ENCODE measurements around the gene HLA-DRA. TPM values are rescaled to one million over a fixed set of nuclear protein-coding genes. Genes with fewer than 3 reads are reported as not detected.

The HLA-DRA gene
- total and polyA plus RNA-seq, 2 donors (not counting 1 experiment from before 2014, with no cell fraction given): 0.17 to 0.99 TPM

DNA sequence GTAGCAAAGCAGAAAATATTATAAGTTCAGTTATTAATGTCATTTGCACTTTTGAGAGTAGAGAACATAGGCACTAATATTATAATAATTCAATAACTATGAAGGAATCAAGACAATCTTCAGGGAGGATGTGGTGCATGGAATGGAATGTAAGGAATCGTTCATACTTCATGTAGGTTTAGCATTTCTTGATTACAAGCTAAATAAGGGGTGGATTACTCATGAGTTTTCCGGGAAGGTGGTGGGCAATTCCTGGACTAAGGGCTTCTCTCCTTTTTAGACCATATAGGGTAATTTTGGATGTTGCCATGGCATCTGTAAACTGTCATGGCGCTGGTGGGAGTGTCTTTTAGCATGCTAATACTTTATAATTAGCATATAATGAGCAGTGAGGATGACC, 23.7 kb upstream of the HLA-DRA start:
- TF ChIP-seq, protein P1, sequence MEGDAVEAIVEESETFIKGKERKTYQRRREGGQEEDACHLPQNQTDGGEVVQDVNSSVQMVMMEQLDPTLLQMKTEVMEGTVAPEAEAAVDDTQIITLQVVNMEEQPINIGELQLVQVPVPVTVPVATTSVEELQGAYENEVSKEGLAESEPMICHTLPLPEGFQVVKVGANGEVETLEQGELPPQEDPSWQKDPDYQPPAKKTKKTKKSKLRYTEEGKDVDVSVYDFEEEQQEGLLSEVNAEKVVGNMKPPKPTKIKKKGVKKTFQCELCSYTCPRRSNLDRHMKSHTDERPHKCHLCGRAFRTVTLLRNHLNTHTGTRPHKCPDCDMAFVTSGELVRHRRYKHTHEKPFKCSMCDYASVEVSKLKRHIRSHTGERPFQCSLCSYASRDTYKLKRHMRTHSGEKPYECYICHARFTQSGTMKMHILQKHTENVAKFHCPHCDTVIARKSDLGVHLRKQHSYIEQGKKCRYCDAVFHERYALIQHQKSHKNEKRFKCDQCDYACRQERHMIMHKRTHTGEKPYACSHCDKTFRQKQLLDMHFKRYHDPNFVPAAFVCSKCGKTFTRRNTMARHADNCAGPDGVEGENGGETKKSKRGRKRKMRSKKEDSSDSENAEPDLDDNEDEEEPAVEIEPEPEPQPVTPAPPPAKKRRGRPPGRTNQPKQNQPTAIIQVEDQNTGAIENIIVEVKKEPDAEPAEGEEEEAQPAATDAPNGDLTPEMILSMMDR (conservative IDR thresholded peaks at IDR 0.05 in 1 of 2, IDR thresholded peaks at IDR 0.05 in 1 of 2; ENCODE audit: low read depth in 1 of 2, low read length in 2 of 2): no peak
- no peak for TF ChIP-seq EZH2 (IDR thresholded peaks at IDR 0.05; ENCODE audit: low read length, missing control alignments)
- peak in 1 of 2 donors; percentile 60 for DNase-seq (ENCODE audit: low read depth in 2 of 2)
- H3K9me3 ChIP-seq (ENCODE audit: control insufficient read depth, insufficient read depth, low read depth, low read length): no peaks in the 10 kb centered on the region
- no peaks in the 10 kb centered on the region for H3K36me3 ChIP-seq (ENCODE audit: control insufficient read depth, insufficient read depth, low read length)
- peaks cover 16% of the 10 kb centered on the region for H3K27me3 ChIP-seq (ENCODE audit: control insufficient read depth, insufficient read depth, low read length)
- no peak overlapping the region for H3K4me2 ChIP-seq (ENCODE audit: extremely low read depth, insufficient read depth, low read length)
- no peaks in the 10 kb centered on the region for H4K20me1 ChIP-seq (ENCODE audit: control insufficient read depth, extremely low read depth, insufficient read depth, low read length)
- no peaks in the 10 kb centered on the region for H3K4me1 ChIP-seq (ENCODE audit: control insufficient read depth, extremely low read depth, insufficient read depth, low read length)
- no peak overlapping the region for H3K27ac ChIP-seq (ENCODE audit: insufficient read depth, low read length)
- no peak overlapping the region for H2AFZ ChIP-seq (ENCODE audit: low read length)
- no peaks in the 10 kb centered on the region for H3K79me2 ChIP-seq (ENCODE audit: control insufficient read depth, insufficient read depth, low read length)
- H3K4me3 ChIP-seq (replicated peaks in 1 of 4; ENCODE audit: control extremely low read depth in 1 of 4, insufficient read depth in 1 of 4, low read depth in 3 of 4, low read length in 4 of 4): no peak overlapping the region
- no peak overlapping the region for H3K9ac ChIP-seq (ENCODE audit: insufficient read depth, low read length)

GRCh38 chr6:32424589-32425300, 14.9 kb upstream of the HLA-DRA start:
- Histone ChIP-seq H3K79me2 (ENCODE audit: control insufficient read depth, insufficient read depth, low read length) (no peaks in the 10 kb centered on the region), H4K20me1 (ENCODE audit: control insufficient read depth, extremely low read depth, insufficient read depth, low read length) (no peaks in the 10 kb centered on the region), H3K4me2 (ENCODE audit: extremely low read depth, insufficient read depth, low read length) (no peak overlapping the region), H3K27me3 (ENCODE audit: control insufficient read depth, insufficient read depth, low read length) (peaks cover 9% of the 10 kb centered on the region), H3K27ac (ENCODE audit: insufficient read depth, low read length) (no peak overlapping the region), H3K9me3 (ENCODE audit: control insufficient read depth, insufficient read depth, low read depth, low read length) (no peaks in the 10 kb centered on the region), H3K4me3 (replicated peaks in 1 of 4; ENCODE audit: control extremely low read depth in 1 of 4, insufficient read depth in 1 of 4, low read depth in 3 of 4, low read length in 4 of 4) (no peak overlapping the region), H2AFZ (ENCODE audit: low read length) (no peak overlapping the region), H3K36me3 (ENCODE audit: control insufficient read depth, insufficient read depth, low read length) (no peaks in the 10 kb centered on the region), H3K4me1 (ENCODE audit: control insufficient read depth, extremely low read depth, insufficient read depth, low read length) (no peaks in the 10 kb centered on the region), H3K9ac (ENCODE audit: insufficient read depth, low read length) (no peak overlapping the region)
- TF ChIP-seq, protein P1 (conservative IDR thresholded peaks at IDR 0.05 in 1 of 2, IDR thresholded peaks at IDR 0.05 in 1 of 2; ENCODE audit: low read depth in 1 of 2, low read length in 2 of 2): no peak
- no peak for TF ChIP-seq EZH2 (IDR thresholded peaks at IDR 0.05; ENCODE audit: low read length, missing control alignments)
- no peak for DNase-seq (ENCODE audit: low read depth in 2 of 2)

DNA sequence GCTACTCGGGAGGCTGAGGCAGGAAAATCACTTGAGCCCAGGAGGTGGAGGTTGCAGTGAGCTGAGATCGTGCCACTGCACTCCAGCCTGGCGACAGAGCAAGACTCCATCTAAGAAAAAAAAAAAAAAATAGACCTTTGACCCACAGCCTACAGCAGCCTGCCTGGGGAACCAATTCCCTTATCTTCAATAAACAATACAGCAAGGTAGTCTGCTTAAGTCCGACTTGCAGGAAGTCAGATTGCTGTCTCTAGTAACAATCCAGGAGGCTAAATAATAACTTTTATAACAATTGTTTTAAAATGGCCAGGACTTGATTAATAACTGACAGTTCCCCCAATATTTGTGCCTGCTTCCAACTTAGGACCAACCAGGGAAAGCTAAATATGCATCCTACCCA, 13.3 kb upstream of the HLA-DRA start:
- H3K27ac ChIP-seq (ENCODE audit: insufficient read depth, low read length): no peak overlapping the region
- H3K4me2 ChIP-seq (ENCODE audit: extremely low read depth, insufficient read depth, low read length): no peak overlapping the region
- no peak overlapping the region for H3K9ac ChIP-seq (ENCODE audit: insufficient read depth, low read length)
- H3K79me2 ChIP-seq (ENCODE audit: control insufficient read depth, insufficient read depth, low read length): no peaks in the 10 kb centered on the region
- no peak overlapping the region for H3K4me3 ChIP-seq (replicated peaks in 1 of 4; ENCODE audit: control extremely low read depth in 1 of 4, insufficient read depth in 1 of 4, low read depth in 3 of 4, low read length in 4 of 4)
- no peak for DNase-seq (ENCODE audit: low read depth in 2 of 2)
- H3K4me1 ChIP-seq (ENCODE audit: control insufficient read depth, extremely low read depth, insufficient read depth, low read length): no peaks in the 10 kb centered on the region
- no peaks in the 10 kb centered on the region for H3K9me3 ChIP-seq (ENCODE audit: control insufficient read depth, insufficient read depth, low read depth, low read length)
- no peak overlapping the region for H2AFZ ChIP-seq (ENCODE audit: low read length)
- no peaks in the 10 kb centered on the region for H3K36me3 ChIP-seq (ENCODE audit: control insufficient read depth, insufficient read depth, low read length)
- TF ChIP-seq, protein P1 (conservative IDR thresholded peaks at IDR 0.05 in 1 of 2, IDR thresholded peaks at IDR 0.05 in 1 of 2; ENCODE audit: low read depth in 1 of 2, low read length in 2 of 2): no peak
- TF ChIP-seq EZH2 (IDR thresholded peaks at IDR 0.05; ENCODE audit: low read length, missing control alignments): no peak
- peaks cover 5% of the 10 kb centered on the region for H3K27me3 ChIP-seq (ENCODE audit: control insufficient read depth, insufficient read depth, low read length)
- no peaks in the 10 kb centered on the region for H4K20me1 ChIP-seq (ENCODE audit: control insufficient read depth, extremely low read depth, insufficient read depth, low read length)
